HG03103 (cell line): ENCODE data around the gene PVR.
"Not testable (repeated sequence)": the region's sequence is repeated elsewhere in the genome, so short reads cannot be mapped to it uniquely, and the experiment has no call there.

ENCODE experiments used
- ATAC-seq: cut with Tn5 transposase; IDR thresholded peaks from one replicate; pipeline ENCODE4 v1.9.1; 2021; ENCODE audit warnings: low read depth; ENCODE audit not compliant: unreplicated experiment

The PVR gene

GRCh38 chr19:44692379-44692721 lies 48.6 kb downstream of the PVR start:
- no peak for ATAC-seq

DNA sequence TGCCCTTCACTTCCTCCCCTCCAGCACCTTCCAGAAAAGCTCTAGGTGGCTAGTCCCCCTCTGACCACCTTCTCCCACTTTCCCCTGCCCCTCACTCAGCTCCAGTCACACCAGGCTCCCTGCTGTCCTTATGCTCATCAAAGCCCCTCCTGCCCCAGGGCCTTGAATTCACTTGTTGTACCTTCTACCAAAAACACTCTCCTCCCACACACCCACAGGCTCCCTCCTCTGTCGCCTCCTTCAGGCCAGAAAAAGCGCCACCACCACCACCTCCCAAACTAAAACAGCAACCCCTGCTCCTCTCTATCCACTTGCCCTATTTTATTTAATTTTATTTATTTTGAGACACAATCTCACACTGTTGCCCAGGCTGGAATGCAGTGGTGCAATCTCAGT lies 50.5 kb downstream of the PVR start:
- ATAC-seq: no peak

GRCh38 chr19:44696939-44697669 lies 53.4 kb downstream of the PVR start:
- no peak for ATAC-seq

- no peak for ATAC-seq
These were observed 53.9 kb downstream of the PVR start for GRCh38 chr19:44697670-44698034.

DNA sequence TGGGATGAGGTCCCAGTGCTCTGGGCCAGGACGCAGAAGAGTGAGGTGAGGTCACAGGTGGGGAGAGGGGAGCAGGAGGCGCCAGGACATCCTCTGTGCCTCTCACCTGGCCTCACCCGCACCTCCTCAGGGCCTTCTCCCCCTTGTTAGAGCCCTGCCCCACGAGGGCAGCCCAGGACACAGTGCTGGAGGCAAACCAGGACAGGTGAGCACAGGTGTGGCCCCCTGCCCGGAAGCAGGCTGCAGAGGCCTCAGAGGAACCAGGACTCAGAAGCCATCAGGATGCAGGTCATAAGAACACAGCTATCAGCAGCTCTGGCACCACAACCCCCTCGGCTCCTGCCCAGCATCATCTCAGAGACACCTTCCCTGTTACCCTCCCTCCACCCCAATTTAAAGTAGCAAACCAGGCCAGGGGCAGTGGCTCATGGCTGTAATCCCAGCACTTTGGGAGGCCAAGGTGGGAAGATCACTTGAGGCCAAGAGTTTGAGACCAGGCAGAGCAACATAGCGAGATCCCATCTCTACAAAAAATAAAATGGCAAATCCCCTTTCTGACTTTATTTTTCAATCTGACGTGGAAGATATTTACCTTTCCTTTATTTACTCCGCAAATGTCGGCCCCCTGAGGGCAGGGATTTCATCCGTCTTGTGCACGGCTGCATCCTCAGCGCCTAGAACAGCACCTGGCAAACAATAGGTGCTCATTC lies 54.9 kb downstream of the PVR start, which contains the start of gene CEACAM16:
CEACAM16 (plus strand) TSS at position 660 of the 710 bp plus-strand sequence. CDS start 2,306 bp downstream, outside the sequence.
- no peak for ATAC-seq

DNA sequence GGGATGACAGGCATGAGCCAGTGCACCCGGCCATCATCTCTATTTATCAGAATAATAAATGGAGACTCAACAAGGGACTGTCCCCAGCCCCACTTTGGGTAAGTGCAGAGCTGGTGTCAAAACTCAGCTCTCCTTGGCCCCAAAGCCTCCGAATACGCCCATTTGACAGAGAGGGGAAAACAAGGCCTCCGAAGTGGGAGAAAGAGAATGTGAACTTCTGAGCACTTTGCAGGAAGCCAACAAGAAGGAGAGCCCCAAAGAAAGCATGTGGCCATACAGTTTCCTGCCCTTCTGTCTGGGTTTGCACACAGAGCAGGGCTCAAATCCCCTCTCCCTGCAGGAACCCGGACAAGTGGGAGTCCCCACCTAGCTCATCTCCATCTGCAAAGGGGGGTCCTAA lies 56.8 kb downstream of the PVR start:
- ATAC-seq: no peak

- no peak for ATAC-seq
These were observed 57.5 kb downstream of the PVR start for GRCh38 chr19:44701228-44701627.

DNA sequence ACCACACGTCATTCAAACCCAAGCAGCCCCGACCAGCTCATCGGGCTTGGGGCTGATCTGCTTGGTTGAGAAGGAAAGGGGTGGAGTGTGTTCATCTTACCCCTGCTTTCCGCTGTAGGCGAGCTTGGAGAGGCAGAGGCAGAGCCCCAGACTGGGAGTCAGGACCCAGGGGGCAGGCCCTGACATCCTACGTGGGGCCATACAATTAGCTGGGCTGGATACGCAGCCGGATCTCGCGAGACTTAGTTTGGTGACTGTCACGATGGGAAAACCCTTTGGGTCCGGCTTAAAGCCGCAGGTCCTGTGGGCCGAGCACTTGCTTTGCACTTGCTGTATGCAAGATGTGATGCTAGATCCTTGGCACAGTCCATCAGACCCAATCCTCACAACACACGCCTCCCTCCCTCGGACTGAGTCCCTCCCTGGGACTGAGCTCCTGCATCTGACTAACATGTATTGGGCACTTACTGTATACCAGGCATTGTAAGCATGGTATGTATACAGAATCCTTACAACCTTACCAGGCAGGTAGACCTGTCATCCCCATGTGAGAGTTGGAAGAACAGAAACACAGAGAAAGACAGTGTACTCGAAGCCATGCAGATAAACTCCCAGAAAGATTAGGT lies 59.0 kb downstream of the PVR start:
- no peak for ATAC-seq

- ATAC-seq: no peak
These were observed 59.8 kb downstream of the PVR start for GRCh38 chr19:44703336-44704078.

DNA sequence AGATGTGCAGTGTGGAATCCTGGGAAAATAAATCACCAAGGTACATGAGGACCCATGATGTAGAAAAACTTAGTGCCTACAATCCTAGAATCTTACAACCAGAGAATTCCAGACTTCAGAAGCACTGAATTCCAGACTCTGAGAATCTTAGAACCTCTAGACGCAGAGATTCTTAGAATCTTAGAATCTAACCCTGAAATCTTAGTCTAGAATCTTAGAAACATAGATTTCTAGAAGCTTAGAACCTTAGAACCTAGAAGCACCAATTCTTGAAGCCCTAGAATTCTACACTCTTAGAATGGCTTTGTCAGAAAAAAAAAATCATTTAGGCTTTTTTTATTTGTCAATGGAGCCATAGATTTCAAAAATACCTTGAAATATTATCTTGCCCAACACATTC lies 61.3 kb downstream of the PVR start:
- ATAC-seq: no peak

- no peak for ATAC-seq
These were observed 61.8 kb downstream of the PVR start for GRCh38 chr19:44705502-44706010.

DNA sequence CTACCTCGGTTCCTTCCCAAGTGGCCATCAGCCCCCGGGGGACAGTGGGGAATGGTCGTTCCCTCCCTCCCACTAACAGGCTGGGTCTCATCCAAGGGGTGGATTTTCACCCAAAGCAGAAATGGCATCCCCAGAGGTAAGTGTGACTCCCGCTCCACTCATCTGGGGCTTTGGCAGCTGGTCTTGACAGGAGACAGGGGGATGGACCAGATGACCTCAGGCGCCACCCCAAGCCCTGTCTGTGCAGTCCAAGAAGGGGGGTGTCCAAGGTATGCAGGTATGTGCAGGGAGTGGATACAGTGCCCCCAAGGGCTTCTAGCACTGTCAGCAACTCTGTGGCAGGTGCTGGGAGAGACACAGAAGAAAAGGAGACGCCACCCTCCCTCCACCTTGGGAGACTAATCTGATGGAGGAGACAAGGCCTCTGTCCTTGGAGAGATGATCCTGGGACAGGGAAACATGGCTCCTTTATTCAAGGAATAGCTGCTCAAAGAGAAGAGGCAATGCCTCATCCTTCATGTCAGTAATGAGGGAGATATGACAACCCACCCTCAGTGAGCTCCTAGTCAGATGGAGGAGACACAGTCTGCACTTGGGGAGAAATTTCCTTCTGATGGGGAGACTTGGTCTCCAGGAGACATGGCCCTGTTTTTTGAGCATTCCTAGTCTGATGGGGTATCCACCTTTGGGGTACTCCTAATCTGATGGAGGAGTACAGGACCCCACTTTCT lies 63.0 kb downstream of the PVR start:
- no peak for ATAC-seq

GRCh38 chr19:44707794-44708193 lies 64.1 kb downstream of the PVR start:
- no peak for ATAC-seq

DNA sequence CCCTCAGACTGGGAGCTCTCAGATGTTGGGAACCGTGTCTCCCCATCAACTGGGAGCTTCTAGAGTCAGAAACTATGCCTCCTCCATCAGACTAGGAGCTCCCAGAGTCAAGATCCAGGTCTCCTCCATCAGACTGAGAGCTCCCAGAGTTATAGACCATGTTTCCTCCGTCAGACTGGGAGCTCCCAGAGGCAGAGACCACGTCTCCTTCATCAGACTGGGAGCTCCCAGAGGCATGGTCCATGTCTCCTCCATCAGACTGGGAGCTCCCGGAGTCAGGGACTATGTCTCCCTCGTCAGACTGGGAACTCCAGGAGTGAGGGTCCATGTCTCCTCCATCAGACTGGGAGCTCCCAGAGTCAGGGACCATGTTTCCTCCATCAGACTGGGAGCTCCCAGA lies 65.2 kb downstream of the PVR start:
- no peak for ATAC-seq

DNA sequence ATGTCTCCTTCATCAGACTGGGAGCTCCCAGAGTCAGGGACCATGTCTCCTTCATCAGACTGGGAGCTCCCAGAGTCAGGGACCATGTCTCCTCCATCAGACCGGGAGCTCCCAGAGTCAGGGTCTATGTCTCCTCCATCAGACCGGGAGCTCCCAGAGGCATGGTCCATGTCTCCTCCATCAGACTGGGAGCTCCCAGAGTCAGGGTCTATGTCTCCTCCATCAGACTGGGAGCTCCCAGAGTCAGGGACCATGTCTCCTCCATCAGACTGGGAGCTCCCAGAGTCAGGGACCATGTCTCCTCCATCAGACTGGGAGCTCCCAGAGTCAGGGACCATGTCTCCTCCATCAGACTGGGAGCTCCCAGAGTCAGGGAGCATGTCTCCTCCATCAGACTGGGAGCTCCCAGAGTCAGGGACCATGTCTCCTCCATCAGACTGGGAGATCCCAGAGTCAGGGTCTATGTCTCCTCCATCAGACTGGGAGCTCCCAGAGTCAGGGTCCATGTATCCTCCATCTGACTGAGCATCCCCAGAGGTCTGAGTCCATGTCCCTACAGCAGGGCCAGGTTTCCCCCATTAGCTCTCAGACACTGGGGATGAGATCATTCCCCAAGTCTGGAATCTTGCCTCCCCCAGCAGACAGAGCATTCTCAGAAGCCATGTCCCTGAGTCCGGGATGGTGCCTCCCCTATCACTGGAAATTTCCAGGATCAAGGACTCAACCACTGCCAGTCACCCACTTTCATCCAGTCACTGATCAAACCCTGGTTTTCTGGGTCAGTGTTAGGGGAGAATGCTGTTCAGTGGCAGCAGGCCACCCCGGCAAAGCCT lies 65.9 kb downstream of the PVR start:
- not testable (repeated sequence) for ATAC-seq

DNA sequence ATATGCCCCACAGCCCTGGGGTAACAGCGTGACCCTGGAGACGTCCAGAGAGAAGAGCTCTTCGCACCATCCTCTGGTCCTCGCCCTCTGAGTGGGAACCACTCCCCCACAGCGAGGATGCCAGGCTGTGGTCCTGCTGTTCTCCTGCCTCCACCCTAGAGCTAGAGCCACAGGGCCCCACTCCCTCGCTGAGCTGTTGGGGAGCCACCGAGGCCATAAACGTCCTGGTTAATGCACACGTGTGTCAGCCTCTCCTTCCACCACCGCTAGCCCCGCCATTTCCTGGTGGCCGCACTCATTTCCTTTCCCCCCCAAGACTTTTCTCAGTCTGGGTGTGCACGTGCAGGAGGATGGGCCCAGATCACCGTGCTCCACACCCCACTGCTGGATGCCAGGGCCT lies 66.8 kb downstream of the PVR start:
- ATAC-seq: no peak

GRCh38 chr19:44712864-44713515 lies 69.3 kb downstream of the PVR start:
- no peak for ATAC-seq
